Astrocyte (in vitro differentiated cells and primary cell): ENCODE data around the gene CLASP1.

Source experiments
- CTCF ChIP-seq: IDR thresholded peaks from 2 replicates; pipeline ENCODE4 v1.5.1; 2011; ENCODE audit warnings: low read depth, mild to moderate bottlenecking, inconsistent platforms, low read length, moderate library complexity; ENCODE audit not compliant: insufficient read depth
- EZH2 ChIP-seq: IDR thresholded peaks from 2 replicates; pipeline ENCODE4 v1.6.1; 2012; ENCODE audit warnings: mild to moderate bottlenecking, low read length, inconsistent platforms; ENCODE audit not compliant: insufficient read depth

DNA sequence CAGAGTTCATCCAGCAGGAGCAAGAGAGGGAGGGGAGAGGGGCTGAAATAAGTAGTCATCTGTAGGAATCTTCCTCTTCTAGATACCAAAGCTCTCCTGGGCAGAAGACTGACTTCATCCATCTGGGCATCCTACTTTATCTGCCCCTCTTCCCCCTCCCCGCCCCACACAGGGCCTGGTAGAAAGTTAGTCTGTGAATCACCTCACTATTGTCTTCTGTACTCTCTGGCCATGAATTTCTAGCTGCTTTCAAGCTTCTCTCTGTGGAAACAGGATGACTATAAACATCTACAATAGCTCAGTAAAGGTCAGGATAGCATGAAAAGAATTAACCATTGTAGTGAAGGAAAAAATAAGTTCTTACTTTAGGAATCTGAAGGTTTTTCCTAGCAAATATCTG, 166.2 kb downstream of the CLASP1 start:
- TF ChIP-seq EZH2, result no peak
- TF ChIP-seq CTCF, result no peak
